Hepatic stellate cell (primary cell): Measurements from ENCODE around the gene RARG.
"Not testable (repeated sequence)": the region's sequence is repeated elsewhere in the genome, so short reads cannot be mapped to it uniquely, and the experiment has no call there.

ENCODE experiments used
- DNase-seq: peaks from one replicate; pipeline ENCODE4 v3.0.0; 2011; ENCODE audit warnings: low spot score

The RARG gene

DNA sequence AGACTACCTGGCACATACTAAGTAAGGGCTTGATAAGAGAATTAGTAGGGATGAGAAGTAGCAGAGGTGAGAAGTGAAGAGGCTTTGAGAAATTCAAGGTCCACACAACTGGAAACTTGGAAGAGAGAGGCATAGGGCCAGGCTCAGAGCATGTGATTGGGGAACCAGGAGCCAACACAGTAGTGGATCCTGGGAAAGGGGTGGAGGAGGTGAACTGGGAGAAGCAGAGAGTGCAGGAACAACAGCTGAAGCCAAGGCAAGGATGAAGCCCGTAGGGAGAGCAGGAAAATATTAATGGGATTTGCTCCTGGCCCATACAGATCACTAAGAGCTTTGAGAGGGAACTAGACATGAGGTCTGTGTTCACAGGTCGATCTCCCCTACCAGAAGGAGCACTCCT, 23.6 kb downstream of the RARG start:
- no peak for DNase-seq

DNA sequence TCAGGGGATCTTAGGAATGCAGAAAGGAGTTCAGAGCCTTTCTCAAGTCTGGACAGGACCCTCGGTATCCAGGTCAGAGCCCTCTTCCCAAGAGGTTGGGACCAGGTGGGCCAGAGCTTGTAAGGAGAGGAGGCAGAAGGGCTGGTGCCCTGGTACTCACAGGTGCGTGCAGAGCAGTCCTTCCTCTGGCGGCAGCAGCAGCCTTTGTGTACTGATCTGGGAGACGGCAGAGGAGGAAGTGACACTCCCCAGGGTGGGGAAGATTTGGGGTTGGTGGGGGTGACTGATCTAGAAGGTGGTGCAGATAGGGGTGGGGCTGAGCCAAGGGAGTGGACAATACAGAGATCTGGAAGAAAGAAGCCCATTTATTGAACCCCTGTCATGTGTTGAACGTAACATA, 25.0 kb downstream of the RARG start, which contains the start of gene ITGB7:
Gene ITGB7, minus strand, starts transcription at position 210 of the 400 bp plus-strand sequence. CDS start 6,808 bp downstream, outside the sequence.
- no peak for DNase-seq

DNA sequence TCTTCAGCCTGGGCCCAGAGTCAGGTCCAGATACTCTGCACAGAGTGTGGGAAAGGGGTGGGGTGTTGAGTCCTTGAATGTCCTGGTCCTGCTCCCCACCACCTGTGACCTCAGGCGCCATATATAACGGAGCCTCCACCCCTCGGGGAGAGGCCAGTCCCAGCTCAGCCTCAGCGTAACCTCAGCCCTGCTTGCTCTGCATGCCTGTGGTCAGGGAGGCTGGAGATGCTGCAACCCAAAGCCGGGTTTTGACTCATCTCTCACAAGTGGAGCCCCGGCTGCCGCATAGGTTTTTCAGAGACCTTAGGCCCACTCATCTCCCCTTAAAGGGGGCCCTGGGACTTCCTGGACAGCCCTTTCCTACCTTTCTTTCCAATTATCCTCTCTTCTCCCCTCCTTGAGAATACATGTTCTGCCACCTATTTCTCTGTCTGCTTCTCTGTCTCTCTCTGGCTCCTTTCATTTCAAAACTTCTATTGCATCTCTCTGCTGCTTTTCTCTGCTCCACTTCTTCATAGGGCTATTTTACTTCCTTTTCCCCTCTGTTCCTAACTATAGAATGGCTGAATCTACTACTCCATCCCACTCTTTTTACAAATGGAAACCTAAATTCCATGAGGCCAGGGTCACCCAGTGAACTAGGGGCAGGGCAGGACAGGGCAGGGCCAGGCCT, 26.1 kb downstream of the RARG start:
- peak; percentile 97 for DNase-seq

DNA sequence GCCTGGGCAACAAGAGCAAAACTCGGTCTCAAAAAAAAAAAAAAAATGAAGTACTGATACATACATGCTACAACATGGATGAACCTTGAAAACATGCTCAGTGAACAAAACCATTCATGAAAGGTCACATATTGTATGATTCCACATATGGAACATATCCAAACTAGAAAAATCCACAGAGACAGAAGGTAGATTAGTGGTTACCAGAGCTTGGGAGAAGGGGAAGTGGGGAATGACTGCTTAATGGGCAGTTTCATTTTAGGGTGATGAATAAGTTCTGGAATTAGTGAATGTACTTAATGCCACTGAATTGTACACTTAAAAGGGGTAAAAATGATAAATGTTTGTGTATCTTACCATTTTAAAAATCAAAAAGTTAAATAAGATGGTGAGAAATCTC, 27.7 kb downstream of the RARG start:
- no peak for DNase-seq

DNA sequence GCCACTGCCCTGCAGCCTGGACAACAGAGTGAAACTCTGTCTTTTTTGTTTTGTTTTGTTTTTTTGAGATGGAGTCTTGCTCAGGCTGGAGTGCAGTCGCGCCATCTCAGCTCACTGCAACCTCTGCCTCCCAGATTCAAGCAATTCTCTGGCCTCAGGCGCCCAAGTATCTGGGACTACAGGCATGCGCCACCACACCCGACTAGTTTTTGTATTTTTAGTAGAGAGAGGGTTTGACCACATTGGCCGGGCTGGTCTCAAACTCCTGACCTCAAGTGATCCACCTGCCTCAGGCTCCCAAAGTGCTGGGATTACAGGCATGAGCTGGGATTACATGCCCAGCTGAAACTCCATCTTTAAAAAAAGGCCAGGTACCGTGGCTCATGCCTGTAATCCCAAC, 29.7 kb downstream of the RARG start:
- not testable (repeated sequence) for DNase-seq

DNA sequence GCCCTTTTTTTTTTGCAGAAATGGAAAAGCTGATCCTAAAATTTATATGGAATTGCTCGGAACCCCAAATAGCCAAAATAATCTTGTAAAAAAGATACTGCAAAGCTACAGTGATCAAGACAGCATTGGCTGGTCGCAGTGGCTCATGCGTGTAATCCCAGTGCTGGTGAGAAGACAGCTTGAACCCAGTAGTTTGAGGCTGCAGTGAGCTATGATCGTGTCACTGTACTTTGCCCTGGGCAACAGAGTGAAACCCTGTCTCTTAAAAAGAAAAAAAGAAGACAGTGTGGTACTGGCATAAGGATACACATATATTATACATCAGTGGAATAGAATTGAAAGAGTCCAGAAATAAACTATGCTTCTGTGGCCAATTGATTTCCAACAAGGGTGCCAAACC, 30.4 kb downstream of the RARG start:
- DNase-seq, result no peak

DNA sequence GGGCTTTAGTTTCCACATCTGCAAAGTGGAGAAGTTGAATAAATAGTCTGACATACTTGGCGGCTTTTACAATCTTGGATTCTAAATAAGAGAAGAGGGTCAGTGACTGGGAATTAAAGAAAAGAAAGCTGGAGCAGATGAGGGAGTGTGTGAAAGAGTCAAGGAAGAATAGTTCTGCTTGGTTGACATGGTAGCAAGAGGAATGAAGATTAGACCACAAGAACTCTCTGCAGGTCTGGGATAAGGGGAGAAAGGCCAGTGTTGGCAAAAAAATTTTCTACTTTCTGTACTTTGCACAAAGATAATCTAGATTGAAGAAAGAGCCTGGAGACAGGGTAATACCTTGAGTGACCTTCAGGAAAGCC, 30.9 kb downstream of the RARG start:
- DNase-seq, result peak; percentile 63

DNA sequence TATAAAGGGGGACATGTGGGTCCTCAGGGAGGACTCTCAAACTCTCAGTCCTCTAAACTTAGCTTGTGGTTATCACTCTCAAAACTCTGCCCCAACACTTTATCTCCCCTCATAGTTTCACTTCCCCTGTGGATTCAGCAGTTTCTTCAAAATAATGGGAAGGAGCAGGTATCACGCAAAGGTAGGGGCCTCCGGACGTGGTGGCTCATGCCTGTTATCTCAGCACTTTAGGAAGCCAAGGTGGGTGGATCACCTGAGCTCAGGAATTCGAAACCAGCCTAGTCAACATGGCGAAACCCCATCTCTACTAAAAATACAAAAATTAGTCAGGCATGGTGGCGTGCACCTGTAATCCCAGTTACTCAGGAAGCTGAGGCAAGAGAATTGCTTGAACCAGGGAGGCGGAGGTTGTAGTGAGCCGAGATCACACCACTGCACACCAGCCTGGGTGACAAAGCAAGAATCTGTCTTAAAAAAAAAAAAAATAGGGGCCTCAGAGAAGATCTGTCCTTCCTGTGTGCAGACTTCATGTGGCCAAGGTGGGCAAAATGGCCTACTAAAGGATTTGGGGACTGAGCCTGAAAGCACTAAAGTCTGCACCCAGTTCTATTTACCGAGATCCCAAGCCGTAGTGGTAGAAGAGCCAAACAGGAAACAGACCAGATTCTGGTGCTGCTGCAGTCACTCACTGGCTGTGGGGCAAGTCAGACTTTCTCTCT, 31.4 kb downstream of the RARG start:
- DNase-seq, result no peak

DNA sequence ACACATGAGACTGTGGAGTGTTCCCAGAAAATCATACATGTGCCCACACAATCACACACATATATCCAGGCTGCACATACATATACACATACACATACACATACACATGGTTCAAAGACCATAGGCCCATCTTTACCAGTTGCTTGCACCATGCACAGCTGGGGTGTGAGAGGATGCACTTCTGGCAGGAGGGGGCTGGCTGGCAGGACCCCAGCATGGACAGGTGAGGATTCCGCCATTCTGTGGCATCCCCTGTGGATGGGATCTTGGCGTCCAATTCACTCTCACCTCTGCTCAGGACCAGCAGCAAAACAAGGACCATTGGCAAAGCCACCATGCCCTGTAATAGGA, 31.9 kb downstream of the RARG start:
- no peak for DNase-seq

DNA sequence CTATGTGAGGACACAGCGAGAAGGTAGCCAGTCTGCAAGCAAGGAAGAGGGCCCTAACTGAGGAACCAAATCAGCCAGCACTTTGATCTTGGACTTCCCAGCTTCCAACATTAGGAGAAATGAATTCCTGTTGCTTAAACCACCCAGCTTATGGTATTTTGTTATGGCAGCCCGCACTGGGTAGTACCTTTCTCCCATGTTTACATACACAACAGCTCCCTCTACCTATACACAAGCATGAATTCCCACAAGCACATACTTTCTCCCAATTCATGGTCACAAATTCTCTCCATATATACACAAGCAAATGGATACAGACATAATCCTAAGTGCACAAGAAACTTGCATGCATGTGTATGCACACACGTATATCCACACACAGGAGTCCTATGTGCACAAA, 32.3 kb downstream of the RARG start:
- no peak for DNase-seq

DNA sequence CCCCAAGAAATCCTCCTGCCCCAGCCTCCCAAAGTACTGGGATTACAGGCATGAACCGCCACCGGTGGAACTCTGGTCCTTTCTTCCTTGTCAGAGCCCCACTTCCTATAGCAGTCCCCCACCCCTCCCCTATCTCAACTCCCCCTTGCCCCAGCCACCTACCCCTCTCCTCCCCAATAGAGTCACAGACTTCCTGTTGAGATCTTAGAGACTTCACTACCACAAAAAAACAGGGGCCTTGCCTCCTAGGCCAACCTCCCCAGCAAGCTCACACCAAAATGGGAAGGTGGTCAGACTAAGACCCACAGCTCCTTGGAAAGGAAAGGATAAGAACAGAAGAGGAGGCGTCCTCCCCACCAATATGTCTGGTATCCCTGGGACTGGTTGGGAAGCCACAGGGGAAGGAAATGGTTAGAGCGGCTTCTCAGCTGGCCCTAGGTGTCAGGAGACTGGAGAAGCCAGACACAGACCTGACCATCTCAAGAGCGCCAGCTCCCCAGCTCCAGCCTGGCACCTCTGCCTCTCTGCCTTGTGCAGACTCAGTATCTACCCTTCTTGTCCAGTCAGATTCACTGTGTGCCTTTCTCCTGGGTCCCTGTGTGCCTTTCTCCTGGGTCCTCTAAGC, 33.4 kb downstream of the RARG start:
- DNase-seq, result no peak

DNA sequence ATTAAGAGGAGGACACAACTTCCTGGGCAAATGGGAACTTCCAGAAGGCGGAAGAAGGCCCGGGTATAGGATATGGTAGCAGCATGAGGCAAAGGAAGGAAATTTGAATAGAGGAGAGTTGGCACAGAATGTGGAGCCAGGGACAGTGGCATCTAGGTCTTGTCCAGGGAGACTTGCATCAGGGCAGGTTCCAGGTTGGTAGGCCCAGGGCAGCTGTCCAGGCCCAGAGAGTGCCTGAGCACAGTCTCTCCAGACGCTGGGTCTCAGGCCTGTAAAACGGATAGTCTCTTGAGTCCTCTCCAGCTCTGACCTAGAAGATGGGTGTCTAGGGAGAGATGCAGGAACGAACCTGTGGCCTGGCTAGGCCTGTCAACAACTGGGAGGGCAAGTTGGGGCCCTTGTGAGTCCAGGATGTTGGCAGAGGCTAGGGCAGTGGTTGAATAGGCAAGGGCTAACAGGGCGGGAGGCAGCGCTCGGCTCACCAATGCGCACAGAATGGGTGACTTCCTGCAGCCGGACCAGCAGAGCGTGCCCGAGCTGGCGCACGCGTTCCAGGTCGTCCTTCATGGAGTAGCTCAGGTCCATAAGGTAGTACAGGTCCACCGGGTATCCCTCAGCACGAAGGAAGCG, 34.9 kb downstream of the RARG start:
- DNase-seq, result no peak

DNA sequence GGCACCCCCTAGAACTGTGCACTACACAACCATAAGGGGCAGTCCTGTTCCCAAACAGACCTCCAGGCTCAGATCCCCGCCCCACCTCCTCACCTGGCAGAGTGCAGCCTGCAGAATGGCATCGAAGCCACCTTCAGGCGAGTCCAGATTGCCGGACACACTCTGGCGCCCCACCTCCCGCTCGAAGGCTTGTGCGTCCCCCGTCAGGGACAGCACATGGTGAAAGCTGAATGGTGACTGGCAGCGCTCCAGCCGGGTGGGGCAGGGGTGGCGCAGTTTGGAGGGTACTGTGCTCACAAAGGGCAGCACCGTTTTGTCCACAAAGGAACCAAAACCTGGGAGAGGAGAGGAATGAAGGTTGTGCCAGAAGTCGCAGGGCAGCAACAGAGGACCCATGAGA, 35.5 kb downstream of the RARG start:
- DNase-seq, result no peak

DNA sequence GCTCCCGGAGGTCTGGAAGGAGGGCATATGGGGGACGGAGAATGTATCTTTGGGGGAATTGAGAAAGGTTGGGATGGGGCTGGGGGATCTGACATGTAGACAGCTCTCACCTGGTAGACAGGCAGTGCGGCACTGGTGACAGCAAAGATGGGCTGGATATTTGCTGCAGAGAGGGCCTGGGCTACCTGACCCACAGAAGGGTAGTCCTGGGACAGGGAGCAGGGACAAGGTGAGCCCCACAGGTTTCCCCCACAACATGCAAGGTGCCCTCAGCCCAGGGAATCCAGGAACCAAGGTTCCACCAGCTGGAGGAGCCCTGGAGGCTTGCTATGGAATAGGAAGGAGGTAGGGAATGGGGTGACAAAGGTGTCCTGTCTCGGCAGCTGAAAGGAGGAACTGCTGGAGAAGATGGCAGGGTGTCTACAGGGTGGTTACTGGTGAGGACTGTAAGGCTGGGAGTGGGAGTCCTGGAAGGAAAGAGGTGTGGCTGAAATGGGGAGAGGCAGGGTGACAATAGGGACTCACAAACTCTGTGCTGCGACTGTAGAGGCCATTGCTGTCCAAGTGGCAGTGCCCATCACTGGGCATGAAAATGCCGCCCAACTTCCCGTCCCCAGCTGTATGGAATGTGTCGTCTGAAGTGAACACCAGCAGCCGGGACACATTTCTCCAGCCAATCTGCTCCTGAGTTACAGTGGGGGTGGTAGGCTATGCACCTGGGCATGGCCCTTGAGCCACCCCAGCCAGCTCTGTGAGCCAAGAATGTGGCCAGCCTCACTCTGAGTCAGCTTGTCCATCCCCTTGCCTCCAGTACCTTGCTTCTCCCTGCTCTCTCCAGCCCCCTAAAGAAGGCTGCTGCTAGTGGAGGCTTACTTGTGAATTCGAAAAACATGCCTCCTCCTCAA, 36.2 kb downstream of the RARG start:
- no peak for DNase-seq

DNA sequence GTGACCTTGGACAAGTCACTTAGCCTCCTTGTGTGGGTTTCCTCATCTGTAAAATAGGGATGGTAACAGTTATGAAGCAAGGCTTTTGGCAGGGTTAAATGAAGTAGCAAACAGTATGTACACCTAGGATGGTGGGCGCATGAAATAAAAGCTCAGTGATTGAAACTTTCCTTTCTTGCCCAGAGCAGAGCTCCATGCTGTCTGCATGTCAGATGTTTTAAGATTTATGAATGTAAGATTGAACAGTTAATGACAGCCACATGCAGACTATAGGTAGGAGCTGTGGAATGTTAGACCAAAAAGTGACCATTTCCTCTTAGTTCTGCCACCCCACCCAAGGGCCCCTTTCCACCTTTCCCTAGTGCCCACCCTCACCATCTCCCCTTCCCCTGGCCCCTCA, 37.0 kb downstream of the RARG start:
- DNase-seq, result no peak

DNA sequence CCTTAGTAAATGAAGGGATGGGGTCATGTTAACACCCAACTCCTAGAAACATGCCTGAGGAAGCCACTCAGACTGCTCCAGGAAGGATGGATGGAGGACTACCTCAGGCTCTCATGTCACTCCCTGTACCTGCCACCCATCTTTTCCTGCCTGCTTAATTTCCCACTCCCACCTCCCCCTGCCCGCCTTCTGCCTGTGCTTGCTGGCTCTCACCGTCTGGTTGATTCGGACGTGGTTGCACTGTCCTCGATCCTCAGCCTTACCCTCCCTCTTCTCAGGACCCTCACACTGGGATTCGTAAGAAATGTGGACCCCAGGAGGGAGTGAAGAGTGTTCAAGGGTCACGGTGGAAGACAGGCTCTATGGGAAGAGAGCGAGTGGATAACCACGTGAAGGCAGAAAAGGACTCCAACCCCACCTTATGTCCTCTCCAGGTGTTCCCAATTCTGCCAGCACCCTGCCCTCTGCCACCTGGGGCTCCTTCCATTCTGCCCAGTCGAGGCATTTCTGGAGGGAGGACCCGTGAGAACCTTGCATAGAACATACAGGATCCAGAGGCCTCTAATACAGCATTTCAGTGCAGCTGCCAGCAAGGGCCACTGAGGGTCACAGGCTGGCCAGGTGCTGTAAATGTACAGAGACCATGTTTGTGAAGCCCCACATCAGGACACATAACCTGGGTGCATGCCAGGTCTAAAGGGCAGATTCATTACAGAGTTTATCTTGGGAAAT, 37.9 kb downstream of the RARG start:
- no peak for DNase-seq

DNA sequence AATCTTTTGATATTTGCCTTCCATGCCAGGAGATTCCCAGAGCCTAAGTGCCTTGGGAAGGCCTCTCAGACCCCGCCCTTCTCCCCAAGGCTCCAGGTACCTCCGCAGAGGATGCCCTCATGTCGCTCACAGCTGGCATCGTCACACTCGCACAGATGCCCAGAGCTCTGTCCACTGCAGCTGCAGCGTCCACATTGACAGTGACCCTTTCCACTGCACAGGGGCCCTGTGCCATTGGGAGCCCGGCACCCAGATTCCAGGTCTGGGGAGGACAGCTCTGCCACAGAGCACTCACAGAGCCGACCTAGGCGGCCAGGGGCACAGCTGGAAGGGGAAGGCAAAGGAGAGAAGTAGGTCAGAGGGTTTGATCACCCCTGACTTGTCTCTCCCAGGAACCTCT, 39.0 kb downstream of the RARG start:
- DNase-seq, result no peak

DNA sequence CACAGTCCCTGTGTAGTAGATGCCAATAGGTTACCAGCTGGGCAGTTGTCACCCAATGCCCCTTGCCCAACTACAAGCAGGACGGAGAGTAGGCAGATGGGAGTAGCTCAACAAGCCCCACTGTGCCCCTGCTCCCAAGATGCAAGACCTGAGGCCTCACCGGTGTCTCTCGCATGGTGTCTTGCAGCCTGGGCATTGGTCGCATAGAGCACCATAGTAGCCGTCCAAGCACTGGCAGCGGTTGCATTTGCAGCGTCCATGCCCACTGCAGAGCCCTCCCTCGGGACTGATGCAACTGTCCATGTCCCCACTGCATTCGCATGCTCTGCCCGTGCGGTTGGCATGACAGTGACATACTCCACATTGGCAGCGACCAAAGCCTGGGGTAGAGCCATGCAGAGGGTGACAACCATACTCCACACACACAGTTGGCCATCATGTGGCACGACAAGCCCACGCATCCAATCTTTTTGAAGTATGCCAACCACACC, 39.4 kb downstream of the RARG start:
- no peak for DNase-seq

DNA sequence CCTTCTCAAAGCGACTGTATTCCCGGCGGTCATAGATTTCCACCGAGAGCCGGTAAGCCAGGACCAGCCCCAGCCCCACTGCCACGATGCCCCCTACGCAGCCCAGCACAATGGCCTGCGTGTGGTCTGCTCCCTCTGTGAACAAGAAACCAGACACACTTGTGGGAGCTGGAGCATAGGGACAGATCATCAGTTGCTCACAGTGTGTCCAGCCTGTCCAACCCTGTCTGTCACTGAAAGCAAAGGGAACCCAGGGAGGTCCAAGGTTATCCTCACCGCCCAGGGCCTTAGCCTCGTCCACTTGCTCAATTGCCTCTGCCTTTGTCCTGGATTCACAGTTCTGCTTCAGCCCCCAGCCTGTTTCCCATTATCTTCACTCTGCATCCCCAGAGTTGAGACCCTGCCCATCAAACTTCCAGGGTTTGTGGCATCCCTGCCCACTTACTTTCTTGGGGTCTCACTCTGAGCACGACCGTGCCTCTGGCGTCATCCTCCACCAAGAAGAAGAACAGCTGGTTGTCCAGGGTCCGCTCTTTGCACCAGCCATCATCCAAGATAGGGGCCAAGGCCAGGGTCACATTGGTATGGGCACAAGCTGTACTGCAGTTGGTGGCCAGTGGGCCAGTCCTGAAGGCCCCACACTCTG, 40.0 kb downstream of the RARG start:
- no peak for DNase-seq

DNA sequence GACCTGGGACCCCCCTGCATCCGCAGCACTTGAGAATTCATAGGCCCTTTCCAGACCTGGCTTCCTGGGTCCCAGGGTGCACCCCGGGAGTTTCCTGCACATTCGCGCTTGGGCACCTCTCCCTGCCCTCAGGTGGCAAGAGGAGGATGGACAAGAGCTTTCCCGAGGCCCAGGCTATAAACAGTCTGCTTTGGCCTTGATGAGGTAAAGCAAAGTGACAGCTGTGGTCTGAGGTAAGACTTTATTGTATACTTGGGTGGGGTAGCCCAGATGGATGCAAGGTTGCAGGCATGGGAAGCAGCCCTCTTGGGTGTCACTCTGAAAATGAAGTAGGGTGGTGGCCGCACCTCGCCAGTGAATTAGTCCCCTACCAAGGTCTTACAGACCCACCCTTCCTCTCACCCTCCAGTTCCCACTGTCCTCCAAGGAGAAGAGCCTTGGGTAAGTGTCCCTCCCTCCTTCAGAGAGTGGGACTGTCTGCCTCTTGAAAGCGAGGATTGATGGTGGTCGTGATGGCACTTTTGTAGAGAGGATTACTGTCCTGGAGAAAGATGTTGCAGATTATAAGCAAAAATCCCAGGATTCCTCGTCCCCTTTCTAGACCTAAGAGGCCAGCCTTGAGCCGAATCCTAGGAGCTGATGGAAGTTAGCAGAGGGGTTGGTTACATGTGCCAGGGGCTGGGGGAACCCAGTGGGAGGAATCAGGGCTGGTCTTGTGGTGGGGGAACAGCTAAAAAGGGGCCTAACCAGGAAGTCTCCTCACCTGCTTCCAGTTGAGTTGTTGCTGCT, 40.7 kb downstream of the RARG start:
- no peak for DNase-seq
